ENCODE measurements around the gene ANKFY1. TPM values are rescaled to one million over a fixed set of nuclear protein-coding genes. Genes with fewer than 3 reads are reported as not detected.

ANKFY1 gene
- total and polyA plus RNA-seq, 9 of the 15 experiments (the other 6 are each of a cell fraction or from before 2014, with no cell fraction given) = 4.3 to 25.6 (median 12.2) TPM

- TF ChIP-seq ZNF311 (CRISPR knock-in tag; IDR thresholded peaks at IDR 0.05) = no peak
- TF ChIP-seq, protein P1, sequence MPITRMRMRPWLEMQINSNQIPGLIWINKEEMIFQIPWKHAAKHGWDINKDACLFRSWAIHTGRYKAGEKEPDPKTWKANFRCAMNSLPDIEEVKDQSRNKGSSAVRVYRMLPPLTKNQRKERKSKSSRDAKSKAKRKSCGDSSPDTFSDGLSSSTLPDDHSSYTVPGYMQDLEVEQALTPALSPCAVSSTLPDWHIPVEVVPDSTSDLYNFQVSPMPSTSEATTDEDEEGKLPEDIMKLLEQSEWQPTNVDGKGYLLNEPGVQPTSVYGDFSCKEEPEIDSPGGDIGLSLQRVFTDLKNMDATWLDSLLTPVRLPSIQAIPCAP (CRISPR knock-in tag; IDR thresholded peaks at IDR 0.05; ENCODE audit: borderline replicate concordance) = no peak
These were observed 41.4 kb upstream of the ANKFY1 start (continued) for GRCh38 chr17:4305224-4305623.

GRCh38 chr17:4304417-4305027 lies 40.7 kb upstream of the ANKFY1 start:
- H3K9ac ChIP-seq (ENCODE audit: insufficient read depth in 1 of 2, low read depth in 2 of 2, low read length in 2 of 2) = no peak overlapping the region
- no peak overlapping the region for H3K4me3 ChIP-seq
- H3K27me3 ChIP-seq (ENCODE audit: control insufficient read depth in 2 of 2, insufficient read depth in 2 of 2, low read length in 2 of 2) = no peaks in the 10 kb centered on the region
- no TSS peak for BruUV-seq (replicated peaks)
- DNase-seq (ENCODE audit: extremely low read depth in 1 of 4, low spot score in 3 of 4) (peak; percentile 55 to 66 (median 62)), FAIRE-seq (peak; percentile 60), ATAC-seq (peak; percentile 77)
- POLR2A ChIA-PET = interaction anchor here (0.6 to 1.4 kb wide), 2 partner anchors 18 to 120 kb away, joined by 3 to 5 read pairs; no protein-coding TSS in a partner anchor
- no peak overlapping the region for H3K4me2 ChIP-seq (ENCODE audit: insufficient read depth, low read length)
- no peaks in the 10 kb centered on the region for H4K20me1 ChIP-seq (replicated peaks; ENCODE audit: control insufficient read depth, insufficient read depth, low read length)
- peaks cover 35% of the 10 kb centered on the region for H3K79me2 ChIP-seq (ENCODE audit: control insufficient read depth, insufficient read depth, low read length)
- no peaks in the 10 kb centered on the region for H3K9me3 ChIP-seq (replicated peaks; ENCODE audit: control insufficient read depth, insufficient read depth, low read depth, low read length)
- no peak overlapping the region for H2AFZ ChIP-seq (ENCODE audit: low read depth, low read length)
- in situ Hi-C loops (cut with MboI) = no loop called here
- 43% methylated on average over 5 of the region's 6 CpGs for WGBS (ENCODE audit: insufficient coverage, low coverage, missing lambda C conversion rate)
- no peaks in the 10 kb centered on the region for H3K9me1 ChIP-seq (ENCODE audit: control insufficient read depth, insufficient read depth, low read length)
- no peaks in the 10 kb centered on the region; a peak in 2 of 5 replicates for H3K4me1 ChIP-seq (replicated peaks in 1 of 2; ENCODE audit: control insufficient read depth in 2 of 2, insufficient read depth in 2 of 2, low read length in 2 of 2)
- TF ChIP-seq STAT5A (IDR thresholded peaks at IDR 0.05; ENCODE audit: borderline replicate concordance, low read length) = no peak
- TF ChIP-seq RAD21 (CRISPR knock-in tag; conservative IDR thresholded peaks at IDR 0.05 in 1 of 2, IDR thresholded peaks at IDR 0.05 in 1 of 2) = peak in 1 of 2 experiments; percentile 45; a peak in 2 of 4 replicates
- peak; percentile 35 for TF ChIP-seq MEIS2 (IDR thresholded peaks at IDR 0.05; ENCODE audit: partially characterized antibody)
- TF ChIP-seq GATA2 (CRISPR knock-in tag; IDR thresholded peaks at IDR 0.05) = peak; percentile 39; the same call in 1 of the 2 replicates
- peak; percentile 47 to 65 (median 65); a peak in 5 of 6 replicates for TF ChIP-seq CTCF (IDR thresholded peaks at IDR 0.05 in 2 of 3, conservative IDR thresholded peaks at IDR 0.05 in 1 of 3; ENCODE audit: insufficient read depth in 2 of 3, low read depth in 1 of 3, low read length in 3 of 3)
- TF ChIP-seq LARP7 (IDR thresholded peaks at IDR 0.05) = no peak
- TF ChIP-seq PBX2 (CRISPR knock-in tag; IDR thresholded peaks at IDR 0.05; ENCODE audit: low read depth) = no peak
- peak; percentile 37; the same call in 1 of the 2 replicates for TF ChIP-seq PBX2 (tag; conservative IDR thresholded peaks at IDR 0.05; ENCODE audit: low read depth)
- no peak overlapping the region for H3K27ac ChIP-seq (ENCODE audit: extremely low read depth, low read depth, low read length)
- intact Hi-C loops (cut with micrococcal nuclease) = loop anchor here (2.0 to 5.0 kb wide), 3 partner anchors 56 to 87 kb away; partner anchors contain the start of gene UBE2G1
- CTCF ChIA-PET (ENCODE audit: low intra/inter-chr PET ratio) = no interaction called here
- H3K36me3 ChIP-seq (ENCODE audit: control insufficient read depth, insufficient read depth, low read length) = peaks cover 49% of the 10 kb centered on the region; the same call in 2 of the 3 replicates

All from K562 (cell line).